Heart right ventricle (tissue), 16 donors: ENCODE data around the gene INPP4B. TPM values are rescaled to one million over a fixed set of nuclear protein-coding genes. Genes with fewer than 3 reads are reported as not detected.

Experiments
- ATAC-seq, 8 donors: fragments of 200-7000 bp; cut with Tn5 transposase; one replicate each; pipeline ENCODE4 v1.9.1; 2020; ENCODE audit warnings: mild to moderate bottlenecking in 8 of 8, moderate library complexity in 8 of 8, moderate number of reproducible peaks in 1 of 8
- DNase-seq, 2 donors: peaks; one replicate each; pipeline ENCODE4 v3.0.0-alpha.2; 2020
- H3K27ac ChIP-seq, 10 donors: fragments of 200-600 bp; sonication (generic) in 2 of 10; one replicate each; pipeline versions ENCODE4 v1.5.0 to v1.8.0; 2020 to 2022; ENCODE audit warnings: mild to moderate bottlenecking in 3 of 10
- H3K27me3 ChIP-seq, 7 donors: fragments of 200-600 bp; one replicate each; pipeline ENCODE4 v1.8.0; 2021 to 2022; ENCODE audit warnings: mild to moderate bottlenecking in 2 of 7
- H3K36me3 ChIP-seq, 9 donors: fragments of 200-600 bp; sonication (generic) in 1 of 9; one replicate each; pipeline versions ENCODE4 v1.5.0 to v1.8.0; 2020 to 2022; ENCODE audit warnings: mild to moderate bottlenecking in 2 of 9
- H3K4me1 ChIP-seq, 9 donors: fragments of 200-600 bp; sonication (generic) in 1 of 9; one replicate each; pipeline versions ENCODE4 v1.5.0 to v1.8.0; 2020 to 2022; ENCODE audit warnings: mild to moderate bottlenecking in 4 of 9
- H3K4me3 ChIP-seq, 10 donors: fragments of 200-600 bp; sonication (generic) in 2 of 10; one replicate each; pipeline versions ENCODE4 v1.5.0 to v1.8.0; 2020 to 2022; ENCODE audit warnings: mild to moderate bottlenecking in 7 of 10, moderate library complexity in 2 of 10
- H3K9me3 ChIP-seq, 11 donors: fragments of 200-600 bp in 10 of 11; sonication (generic) in 2 of 11; one replicate each; pipeline versions ENCODE4 v1.5.0 to v1.8.0; 2013 to 2022; ENCODE audit warnings: mild to moderate bottlenecking in 2 of 11, control low read depth in 1 of 11, moderate library complexity in 1 of 11
- CTCF ChIP-seq, 9 donors: fragments of 200-600 bp; sonication (generic) in 2 of 9; IDR thresholded peaks; one replicate each; pipeline versions ENCODE4 v1.5.0 to v1.8.0; 2021 to 2022; ENCODE audit warnings: antibody characterized with exemption in 9 of 9, mild to moderate bottlenecking in 5 of 9, moderate library complexity in 1 of 9
- WGBS, 2 donors: extraction: QIAGEN DNeasy Blood & Tissue Kit; methylation state at CpG; one replicate each; pipeline ENCODE4 v1.1.7; 2013; ENCODE audit warnings: inconsistent platforms in 1 of 2; 5-methylcytosine and 5-hydroxymethylcytosine counted together
- intact Hi-C, 10 donors: fragments of 100-400 bp; cut with DNase I; formaldehyde crosslinking; loops; one replicate each; pipeline versions ENCODE4 v1.11.1 to v1.14.2; 2022
- polyA plus RNA-seq, 2 donors: library from polyadenylated mRNA; stranded (reverse); fragments of 200-250 nt; gene quantifications; one replicate each; pipeline ENCODE4 v1.2.3, GENCODE V29; 2013
- total RNA-seq, 10 donors: library from RNA; stranded (reverse); fragmentation: NEBNext Ultra II Directional in 3 of 10; extraction: Animal tissue kit (Norgen Biotek cat#: 25700) in 3 of 10; gene quantifications; one replicate each; pipeline versions ENCODE4 v1.2.1 to v1.2.4, GENCODE V29; 2021 to 2023
- donor health status: Arrhythmogenic right ventricular cardiomyopathy.
- donor health status: ischemic (EF 13 %, LVEDD 7.1; RV severe dilation, severe dysfunction).
- donor health status: healthy with polysubstance abuse.
- donor health status: DM: no; HTN: yes; CAD: no.
- donor health status: DM: no; HTN: no; CAD: no.
- donor health status: ischemic (EF 25% LVEDD 6.9; RV normal size, moderate dysfunction).
- donor health status: ischemic (EF 25% LVEDD 5.7; RV mildly dilated, moderate dysfunction).
- donor health status: healthy.
- donor health status: DM: yes; HTN: yes; CAD: no.
- donor health status: Ischemic cardiomyopathy.
- donor health status: ischemic (EF 35%, LVEDD 5.7; RV mildly dilated, moderate dysfunction).
- donor health status: nonischemic (EF 11% LVEDD 7.7; RV severe dilation, severe dysfunction).
- donor health status: DM: yes; HTN: yes; CAD: no.
- donor health status: PGD.
- donor health status: ischemic (EF 29% LVEDD 5.4; RV normal size, mild dysfunction).
- donor health status: nonischemic (EF 23%, LVEDD 6.1; RV moderate dilation, normal function).

INPP4B gene
- total and polyA plus RNA-seq, 12 donors, result 3.7 to 100.0 (median 39.1) TPM

GRCh38 chr4:142356801-142357200 is 489.3 kb downstream of the INPP4B start:
- H3K27ac ChIP-seq, result peak overlapping the region in 1 of 10 donors; percentile 16
- 97 to 100% methylated on average over 1 of the region's 1 CpG for WGBS, 2 donors
- no peaks in the 10 kb centered on the region for H3K36me3 ChIP-seq
- H3K4me3 ChIP-seq, result no peak overlapping the region
- H3K9me3 ChIP-seq, result no peaks in the 10 kb centered on the region
- H3K27me3 ChIP-seq, result no peaks in the 10 kb centered on the region
- DNase-seq (no peak), ATAC-seq (no peak)
- intact Hi-C loops, result loop anchor here in 5 of 10 donors (5.0 to 10.0 kb wide), 5 partner anchors 178 to 488 kb away; partner anchors contain the start of gene INPP4B (in 2 of the 5)
- no peak for TF ChIP-seq CTCF (IDR thresholded peaks at IDR 0.05)
- H3K4me1 ChIP-seq, result peaks cover 0 to 54% (median 38%) of the 10 kb centered on the region in 9 donors

GRCh38 chr4:142356118-142356759 is 489.9 kb downstream of the INPP4B start:
- Histone ChIP-seq H3K36me3 (no peaks in the 10 kb centered on the region), H3K27ac (peak overlapping the region in 3 of 10 donors; percentile 6 to 34 (median 16)), H3K27me3 (no peaks in the 10 kb centered on the region), H3K4me3 (no peak overlapping the region), H3K4me1 (peaks cover under 1 to 59% (median 43%) of the 10 kb centered on the region in 9 donors), H3K9me3 (no peaks in the 10 kb centered on the region)
- DNase-seq (no peak), ATAC-seq (no peak)
- intact Hi-C loops, result loop anchor here in 5 of 10 donors (5.0 to 10.0 kb wide), 5 partner anchors 179 to 489 kb away; partner anchors contain the start of gene INPP4B (in 2 of the 5)
- no peak for TF ChIP-seq CTCF (IDR thresholded peaks at IDR 0.05)

GRCh38 chr4:142355421-142355930 is 490.6 kb downstream of the INPP4B start:
- Histone ChIP-seq H3K27me3 (no peaks in the 10 kb centered on the region), H3K36me3 (no peaks in the 10 kb centered on the region), H3K9me3 (no peaks in the 10 kb centered on the region), H3K27ac (peak overlapping the region in 4 of 10 donors; percentile 6 to 34 (median 14)), H3K4me1 (peaks cover 2 to 67% (median 51%) of the 10 kb centered on the region in 9 donors), H3K4me3 (no peak overlapping the region)
- ATAC-seq, result no peak
- no peak for DNase-seq
- no peak for TF ChIP-seq CTCF (IDR thresholded peaks at IDR 0.05)
- intact Hi-C loops, result loop anchor here in 5 of 10 donors (5.0 to 10.0 kb wide), 5 partner anchors 179 to 489 kb away; partner anchors contain the start of gene INPP4B (in 2 of the 5)
- 20 to 27% methylated on average over 1 of the region's 1 CpG for WGBS, 2 donors

GRCh38 chr4:142354794-142355420 is 491.2 kb downstream of the INPP4B start:
- H3K27ac ChIP-seq, result peak overlapping the region in 6 of 10 donors; percentile 6 to 57 (median 18)
- H3K27me3 ChIP-seq, result no peaks in the 10 kb centered on the region
- no peaks in the 10 kb centered on the region for H3K36me3 ChIP-seq
- H3K9me3 ChIP-seq, result no peaks in the 10 kb centered on the region
- WGBS, 2 donors, result 44 to 56% methylated on average over 8 of the region's 8 CpGs
- ATAC-seq (peak in 3 of 8 donors; percentile 25 to 74 (median 31)), DNase-seq (no peak)
- no peak for TF ChIP-seq CTCF (IDR thresholded peaks at IDR 0.05)
- H3K4me1 ChIP-seq, result peaks cover 2 to 73% (median 57%) of the 10 kb centered on the region in 9 donors
- intact Hi-C loops, result loop anchor here in 8 of 10 donors (5.0 to 10.0 kb wide), 10 partner anchors 47 to 490 kb away; partner anchors contain the start of gene INPP4B (in 2 of the 8)
- H3K4me3 ChIP-seq, result no peak overlapping the region
